LNCaP clone FGC (cell line): ENCODE data around the gene ZP2.
A peak's percentile ranks its signal among the peaks of the same experiment; 100 is the strongest.

ENCODE experiments used
- DNase-seq: peaks from one replicate; pipeline ENCODE4 v3.0.0-alpha.2; 2011; ENCODE audit warnings: low read depth
- H3K4me3 ChIP-seq: 2 replicates; pipeline ENCODE4 v1.5.1; 2011; ENCODE audit warnings: mild to moderate bottlenecking, low read depth, low read length, control low read depth
- CTCF ChIP-seq: IDR thresholded peaks from 2 replicates; pipeline ENCODE4 v1.5.1; 2012; ENCODE audit warnings: mild to moderate bottlenecking; ENCODE audit not compliant: control insufficient read depth, insufficient read depth; ENCODE audit errors: extremely low read depth

Gene ZP2

GRCh38 chr16:21166561-21166961 lies 44.8 kb downstream of the ZP2 start:
- no peak for TF ChIP-seq CTCF
- no peak for DNase-seq
- H3K4me3 ChIP-seq = no peak overlapping the region

- H3K4me3 ChIP-seq = no peak overlapping the region
- DNase-seq = no peak
- no peak for TF ChIP-seq CTCF
These were observed 46.7 kb downstream of the ZP2 start for GRCh38 chr16:21164521-21165168.

GRCh38 chr16:21163576-21163975 lies 47.8 kb downstream of the ZP2 start:
- H3K4me3 ChIP-seq = no peak overlapping the region
- TF ChIP-seq CTCF = no peak
- no peak for DNase-seq

GRCh38 chr16:21162661-21163151 lies 48.7 kb downstream of the ZP2 start:
- DNase-seq = peak; percentile 73
- no peak overlapping the region for H3K4me3 ChIP-seq
- no peak for TF ChIP-seq CTCF

GRCh38 chr16:21161211-21161610 lies 50.2 kb downstream of the ZP2 start:
- TF ChIP-seq CTCF = no peak
- DNase-seq = no peak
- no peak overlapping the region for H3K4me3 ChIP-seq

GRCh38 chr16:21160276-21160675 lies 51.1 kb downstream of the ZP2 start:
- TF ChIP-seq CTCF = no peak
- DNase-seq = no peak
- H3K4me3 ChIP-seq = no peak overlapping the region
